ENCODE data around the gene TEN1. TPM values are rescaled to one million over a fixed set of nuclear protein-coding genes. Genes with fewer than 3 reads are reported as not detected.

TEN1 gene
- total and polyA plus RNA-seq, 2 of the 13 experiments (the other 11 are each of a cell fraction or from before 2014, with no cell fraction given): 18.0 to 21.3 TPM

- TF ChIP-seq HNF1B (CRISPR knock-in tag; IDR thresholded peaks at IDR 0.05) (peak; percentile 72; the same call in 1 of the 2 replicates), NFIC (IDR thresholded peaks at IDR 0.05; ENCODE audit: low read length) (no peak), MAFK (conservative IDR thresholded peaks at IDR 0.05 in 1 of 2, IDR thresholded peaks at IDR 0.05 in 1 of 2; ENCODE audit: low read length in 2 of 2) (no peak), MED1 (CRISPR knock-in tag; IDR thresholded peaks at IDR 0.05) (0 out of 2 replicates have a peak, but pooled peaks have one; percentile 65), HMGA1 (CRISPR knock-in tag; conservative IDR thresholded peaks at IDR 0.05) (no peak), TBX2 (CRISPR knock-in tag; IDR thresholded peaks at IDR 0.05; ENCODE audit: borderline replicate concordance) (0 out of 2 replicates have a peak, but pooled peaks have one; percentile 32), ZNF414 (CRISPR knock-in tag; IDR thresholded peaks at IDR 0.05) (no peak), TEAD2 (CRISPR knock-in tag; IDR thresholded peaks at IDR 0.05) (no peak), ZNF605 (CRISPR knock-in tag; IDR thresholded peaks at IDR 0.05) (peak; percentile 53; the same call in 1 of the 2 replicates), NONO (IDR thresholded peaks at IDR 0.05) (no peak), NONO (CRISPR knock-in tag; conservative IDR thresholded peaks at IDR 0.05) (no peak), MAFG (CRISPR knock-in tag; IDR thresholded peaks at IDR 0.05) (no peak), ZNF281 (CRISPR knock-in tag; IDR thresholded peaks at IDR 0.05; ENCODE audit: borderline replicate concordance) (peak; percentile 48; the same call in 1 of the 2 replicates), KAT2B (IDR thresholded peaks at IDR 0.05; ENCODE audit: borderline replicate concordance, low read depth, low read length) (no peak), ZNF343 (CRISPR knock-in tag; IDR thresholded peaks at IDR 0.05) (no peak), KDM5A (IDR thresholded peaks at IDR 0.05; ENCODE audit: borderline replicate concordance, low read length) (no peak), CTCF (CRISPR knock-in tag; IDR thresholded peaks at IDR 0.05) (no peak), ZNF670 (CRISPR knock-in tag; IDR thresholded peaks at IDR 0.05; ENCODE audit: borderline replicate concordance) (no peak), ZNF33A (CRISPR knock-in tag; IDR thresholded peaks at IDR 0.05; ENCODE audit: borderline replicate concordance) (no peak), MATR3 (CRISPR knock-in tag; IDR thresholded peaks at IDR 0.05) (no peak), MYNN (CRISPR knock-in tag; IDR thresholded peaks at IDR 0.05; ENCODE audit: low read depth) (no peak), FOXA1 (IDR thresholded peaks at IDR 0.05) (no peak), FOXA1 (CRISPR knock-in tag; IDR thresholded peaks at IDR 0.05) (no peak), ISL2 (CRISPR knock-in tag; IDR thresholded peaks at IDR 0.05) (peak; percentile 61; the same call in 1 of the 2 replicates), ZNF264 (CRISPR knock-in tag; IDR thresholded peaks at IDR 0.05) (no peak)
These were observed 53.2 kb downstream of the TEN1 start (continued) for GRCh38 chr17:76032073-76032779.

Measured in HepG2 (cell line).